HFF-Myc (cell line): Measurements from ENCODE around the gene PRKCD.

Experiments
- DNase-seq: peaks from one replicate; pipeline ENCODE4 v3.0.0-alpha.2; 2011; ENCODE audit warnings: low read depth; ENCODE audit errors: extremely low read depth
- H3K4me3 ChIP-seq: replicated peaks from 2 replicates; pipeline ENCODE4 v1.5.1; 2011; ENCODE audit warnings: low read depth, mild to moderate bottlenecking, control low read depth, low read length
- CTCF ChIP-seq: IDR thresholded peaks from 2 replicates; pipeline ENCODE4 v1.5.1; 2012; ENCODE audit warnings: mild to moderate bottlenecking, low read depth, low read length, control low read depth; ENCODE audit errors: missing control alignments

PRKCD gene

GRCh38 chr3:53156368-53156834, 4.6 kb upstream of the PRKCD start:
- no peak overlapping the region for H3K4me3 ChIP-seq
- DNase-seq, result no peak
- no peak for TF ChIP-seq CTCF

- no peak overlapping the region for H3K4me3 ChIP-seq
- no peak for TF ChIP-seq CTCF
- DNase-seq, result no peak
Measured at GRCh38 chr3:53157974-53158580, 2.9 kb upstream of the PRKCD start.

GRCh38 chr3:53158765-53159155, 2.2 kb upstream of the PRKCD start:
- DNase-seq, result no peak

GRCh38 chr3:53159156-53160060, 1.6 kb upstream of the PRKCD start:
- no peak for DNase-seq
- no peak for TF ChIP-seq CTCF

More at GRCh38 chr3:53158765-53159155, 2.2 kb upstream of the PRKCD start:
- no peak for TF ChIP-seq CTCF
- H3K4me3 ChIP-seq, result no peak overlapping the region

GRCh38 chr3:53160061-53160659, 849 bp upstream of the PRKCD start:
- peak overlapping the region; percentile 82 for H3K4me3 ChIP-seq
- no peak for DNase-seq
- TF ChIP-seq CTCF, result no peak

More at GRCh38 chr3:53159156-53160060, 1.6 kb upstream of the PRKCD start:
- H3K4me3 ChIP-seq, result no peak overlapping the region

- no peak for TF ChIP-seq CTCF
- H3K4me3 ChIP-seq, result peak overlapping the region; percentile 82
- no peak for DNase-seq
Measured at GRCh38 chr3:53161450-53161819, 426 bp downstream of the PRKCD start.
